GM23338 (cell line): Measurements from ENCODE around the gene SPRR2B. TPM values are rescaled to one million over a fixed set of nuclear protein-coding genes. Genes with fewer than 3 reads are reported as not detected.
"Not testable (repeated sequence)": the region's sequence is repeated elsewhere in the genome, so short reads cannot be mapped to it uniquely, and the experiment has no call there.

Experiments used
- ATAC-seq: fragments of 200-7000 bp; cut with Tn5 transposase; 3 replicates; pipeline ENCODE4 v1.9.1; 2020
- DNase-seq: peaks from one replicate; pipeline ENCODE4 v3.0.0-alpha.2; 2015; ENCODE audit warnings: low spot score
- H2AFZ ChIP-seq: fragments of 200-600 bp; sonication (generic); 2 replicates; pipeline ENCODE4 v1.8.0; 2016; ENCODE audit warnings: antibody characterized with exemption, mild to moderate bottlenecking, moderate library complexity
- H3F3A ChIP-seq: fragments of 200-600 bp; sonication (generic); replicated peaks from 2 replicates; pipeline ENCODE4 v1.8.0; 2017; ENCODE audit warnings: antibody characterized with exemption, mixed run types, low read depth
- H3K27ac ChIP-seq: fragments of 200-600 bp; sonication (generic); 2 replicates; pipeline ENCODE4 v1.6.1; 2016; ENCODE audit warnings: low read depth
- H3K27me3 ChIP-seq: fragments of 200-600 bp; sonication (generic); 2 replicates; pipeline ENCODE4 v1.8.0; 2016; ENCODE audit warnings: mild to moderate bottlenecking, mixed run types, moderate library complexity; ENCODE audit not compliant: insufficient read depth
- H3K36me3 ChIP-seq: fragments of 200-600 bp; sonication (generic); 2 replicates; pipeline ENCODE4 v1.8.0; 2016; ENCODE audit warnings: mild to moderate bottlenecking; ENCODE audit not compliant: insufficient read depth
- H3K4me1 ChIP-seq: fragments of 200-600 bp; sonication (generic); 2 replicates; pipeline ENCODE4 v1.8.0; 2016; ENCODE audit warnings: mild to moderate bottlenecking, moderate library complexity; ENCODE audit not compliant: insufficient read depth
- H3K4me2 ChIP-seq: fragments of 200-600 bp; sonication (generic); 2 replicates; pipeline ENCODE4 v1.7.1; 2017; ENCODE audit warnings: mixed run types
- H3K4me3 ChIP-seq: fragments of 200-600 bp; sonication (generic); 2 replicates; pipeline ENCODE4 v1.6.1; 2016; ENCODE audit warnings: mixed run types
- H3K79me2 ChIP-seq: fragments of 200-600 bp; sonication (generic); replicated peaks from 2 replicates; pipeline ENCODE4 v1.8.0; 2017; ENCODE audit warnings: mild to moderate bottlenecking; ENCODE audit not compliant: insufficient read depth
- H3K9me2 ChIP-seq: fragments of 200-600 bp; sonication (generic); 2 replicates; pipeline ENCODE4 v1.8.0; 2017; ENCODE audit not compliant: insufficient read depth
- H4K20me1 ChIP-seq: fragments of 200-600 bp; sonication (generic); replicated peaks from 2 replicates; pipeline ENCODE4 v1.8.0; 2017; ENCODE audit warnings: mild to moderate bottlenecking; ENCODE audit not compliant: insufficient read depth
- H3K27ac Mint-ChIP-seq: 2 replicates; pipeline ENCODE4 v1.8.0; 2020; ENCODE audit warnings: inconsistent platforms, mild to moderate bottlenecking, moderate library complexity, mixed read lengths
- H3K27me3 Mint-ChIP-seq: 3 replicates; pipeline ENCODE4 v1.8.0; 2022; ENCODE audit warnings: low read depth, mild to moderate bottlenecking, moderate library complexity, mixed read lengths, inconsistent platforms; ENCODE audit not compliant: insufficient read depth, poor library complexity
- H3K36me3 Mint-ChIP-seq: 3 replicates; pipeline ENCODE4 v1.8.0; 2021; ENCODE audit warnings: low read depth, mild to moderate bottlenecking, inconsistent platforms, moderate library complexity, mixed read lengths
- H3K4me1 Mint-ChIP-seq: 3 replicates; pipeline ENCODE4 v1.8.0; 2020; ENCODE audit warnings: mild to moderate bottlenecking, inconsistent platforms, mixed read lengths
- H3K4me3 Mint-ChIP-seq: 3 replicates; pipeline ENCODE4 v1.8.0; 2021; ENCODE audit warnings: moderate library complexity, mild to moderate bottlenecking, inconsistent platforms, mixed read lengths
- H3K9me3 Mint-ChIP-seq: 3 replicates; pipeline ENCODE4 v1.8.0; 2020; ENCODE audit warnings: moderate library complexity, mild to moderate bottlenecking, inconsistent platforms, mixed read lengths
- CREB1 ChIP-seq: fragments of 250-450 bp; sonication (Bioruptor Pico); IDR thresholded peaks from 2 replicates; pipeline ENCODE4 v1.5.0; 2020; ENCODE audit warnings: low read depth, mild to moderate bottlenecking, moderate library complexity
- CTCF ChIP-seq, 2 experiments: fragments of 200-600 bp in 1 of 2; sonication (generic) in 1 of 2; conservative IDR thresholded peaks; 2 replicates each; pipeline versions ENCODE4 v1.5.1 to v1.6.1; 2016 to 2017; ENCODE audit warnings: antibody characterized with exemption in 2 of 2, low read depth in 2 of 2, mild to moderate bottlenecking in 2 of 2, moderate library complexity in 1 of 2
- ETS1 ChIP-seq: IDR thresholded peaks from 2 replicates; pipeline ENCODE4 v1.6.1; 2016; ENCODE audit warnings: antibody characterized with exemption
- EZH2 ChIP-seq: fragments of 200-600 bp; sonication (generic); IDR thresholded peaks from one replicate; pipeline ENCODE4 v1.8.0; 2017; ENCODE audit warnings: antibody characterized with exemption, mild to moderate bottlenecking, low read depth; ENCODE audit not compliant: unreplicated experiment
- EZH2phosphoT487 ChIP-seq: fragments of 200-600 bp; sonication (generic); IDR thresholded peaks from one replicate; pipeline ENCODE4 v1.8.1; 2018; ENCODE audit warnings: antibody characterized with exemption; ENCODE audit not compliant: unreplicated experiment
- JUNB ChIP-seq: IDR thresholded peaks from one replicate; pipeline ENCODE4 v1.6.1; 2016; ENCODE audit warnings: antibody characterized with exemption; ENCODE audit not compliant: unreplicated experiment
- POLR2AphosphoS5 ChIP-seq: IDR thresholded peaks from 2 replicates; pipeline ENCODE4 v1.6.1; 2016; ENCODE audit warnings: antibody characterized with exemption, low read depth
- ZNF114 ChIP-seq: fragments of 250-450 bp; sonication (Bioruptor Pico); IDR thresholded peaks from 2 replicates; pipeline ENCODE4 v1.5.0; 2020; ENCODE audit warnings: mild to moderate bottlenecking, moderate library complexity
- ZNF331 ChIP-seq: fragments of 250-450 bp; sonication (Bioruptor Pico); IDR thresholded peaks from 2 replicates; pipeline ENCODE4 v1.5.0; 2020; ENCODE audit warnings: low read depth, mild to moderate bottlenecking, moderate library complexity
- polyA plus RNA-seq: library from polyadenylated mRNA; unstranded; fragments of >200 nt; fragmentation: Nextera tagmentation; extraction: Ambion mirVana; gene quantifications from 2 replicates; pipeline ENCODE4 v1.2.1, GENCODE V29; 2016
- total RNA-seq: library from RNA; depleted of rRNA; stranded (reverse); fragments of >200 nt; shearing (Covaris generic); gene quantifications from 2 replicates; pipeline ENCODE4 v1.2.3, GENCODE V29; 2014

SPRR2B gene
- total and polyA plus RNA-seq, 2 experiments from 2014 or later = not detected

GRCh38 chr1:153119491-153119971 is 48.1 kb upstream of the SPRR2B start:
- no peaks in the 10 kb centered on the region for H3K79me2 ChIP-seq
- H2AFZ ChIP-seq = peak overlapping the region; percentile 44
- peaks cover 2% of the 10 kb centered on the region for H3K27me3 Mint-ChIP-seq
- TF ChIP-seq ZNF114 (CRISPR knock-in tag) (no peak), CREB1 (CRISPR knock-in tag) (no peak), JUNB (no peak), ZNF331 (CRISPR knock-in tag) (no peak), CTCF (conservative IDR thresholded peaks at IDR 0.05; ENCODE audit: low read depth in 2 of 2) (no peak), EZH2phosphoT487 (no peak), EZH2 (no peak), POLR2AphosphoS5 (no peak), ETS1 (no peak)
- H3K4me2 ChIP-seq = no peak overlapping the region
- no peaks in the 10 kb centered on the region for H3K36me3 ChIP-seq
- no peak for DNase-seq
- no peak overlapping the region for H3K4me3 ChIP-seq
- H3K4me3 Mint-ChIP-seq = no peak overlapping the region
- H3K27me3 ChIP-seq = no peaks in the 10 kb centered on the region
- H4K20me1 ChIP-seq = no peaks in the 10 kb centered on the region
- H3K36me3 Mint-ChIP-seq = peaks cover 10% of the 10 kb centered on the region
- no peaks in the 10 kb centered on the region for H3K9me2 ChIP-seq
- no peak for ATAC-seq
- H3K9me3 Mint-ChIP-seq = peaks cover 21% of the 10 kb centered on the region
- no peak overlapping the region for H3K27ac Mint-ChIP-seq
- 0 out of 2 replicates have a peak, but pooled peaks cover 3% of the 10 kb centered on the region for H3F3A ChIP-seq
- H3K4me1 Mint-ChIP-seq = peaks cover 36% of the 10 kb centered on the region
- peaks cover 6% of the 10 kb centered on the region; the same call in 1 of the 2 replicates for H3K4me1 ChIP-seq
- H3K27ac ChIP-seq = no peak overlapping the region

GRCh38 chr1:153115264-153115663 is 43.9 kb upstream of the SPRR2B start:
- not testable (repeated sequence) for DNase-seq, ATAC-seq, H3F3A ChIP-seq, H3K79me2 ChIP-seq, H4K20me1 ChIP-seq, H3K9me2 ChIP-seq, H3K4me3 ChIP-seq, H3K4me2 ChIP-seq, H3K9me3 Mint-ChIP-seq, H3K27ac Mint-ChIP-seq, H3K36me3 ChIP-seq, H3K27me3 ChIP-seq, H3K4me1 ChIP-seq, H3K4me3 Mint-ChIP-seq, H3K36me3 Mint-ChIP-seq, H3K27me3 Mint-ChIP-seq, H3K27ac ChIP-seq, H2AFZ ChIP-seq
- peaks cover 17% of the 10 kb centered on the region for H3K4me1 Mint-ChIP-seq
